ENCODE results near the gene ZNF823.
A peak's percentile ranks its signal among the peaks of the same experiment; 100 is the strongest.

ZNF823 gene

DNA sequence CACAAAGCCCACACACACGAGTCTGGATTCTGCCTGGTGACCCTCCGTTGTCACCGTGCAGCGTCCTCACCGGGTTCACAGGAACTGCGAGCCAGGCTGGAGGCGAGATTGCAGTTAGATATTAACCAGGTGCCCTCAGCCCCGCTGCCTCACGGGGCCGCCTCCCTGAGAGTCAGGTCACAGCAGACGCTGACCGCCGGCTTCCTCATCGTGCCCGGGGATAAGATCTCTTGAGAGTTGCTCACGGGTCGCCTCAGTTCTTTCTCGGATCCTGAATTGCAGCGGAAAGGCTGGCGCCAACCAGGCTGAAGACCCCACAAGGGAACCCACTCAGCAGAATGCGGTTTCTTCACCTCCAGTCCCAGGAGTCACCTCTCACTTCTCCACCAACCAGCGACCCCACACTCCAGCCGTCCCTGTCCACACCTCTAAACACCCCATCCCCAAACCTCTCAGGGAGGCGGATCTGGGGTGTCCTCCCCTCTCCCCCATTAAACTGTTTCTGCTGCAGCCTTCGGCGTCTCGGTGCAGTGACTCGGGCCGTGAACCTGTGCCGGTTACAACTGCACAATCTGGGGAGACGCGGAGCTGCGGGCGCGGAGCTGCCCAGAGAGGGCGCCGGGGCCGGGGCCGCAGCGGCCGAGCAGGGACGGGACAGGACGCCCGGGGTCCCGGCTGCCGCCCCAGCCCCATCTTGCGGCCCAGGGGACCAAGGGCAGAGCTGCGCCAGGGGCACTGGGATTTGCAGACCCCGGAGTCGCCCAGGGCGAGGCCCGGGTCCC lies 591 bp downstream of the ZNF823 start:
- DNase-seq (ENCODE audit: low read depth in 3 of 3), result peak in 1 of 3 experiments; percentile 9

DNA sequence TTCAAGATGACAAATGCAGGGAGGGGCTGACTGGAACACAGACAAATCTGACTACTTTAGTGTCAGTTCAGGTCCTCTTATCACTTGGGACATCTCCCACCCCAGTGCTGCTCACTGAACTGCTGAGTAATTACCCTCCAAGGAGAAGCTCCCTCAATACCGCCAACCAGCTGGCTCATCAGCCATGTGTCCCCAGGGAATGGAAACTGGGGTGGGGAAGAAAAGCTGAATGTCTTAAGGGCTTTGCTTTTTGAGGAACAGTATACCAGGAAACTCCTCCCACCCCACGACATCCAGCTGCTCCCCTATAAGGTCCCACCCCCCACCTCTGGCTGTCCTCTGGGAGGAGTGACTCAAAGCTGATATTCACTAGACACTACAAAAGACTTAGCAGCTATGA lies 2.0 kb downstream of the ZNF823 start:
- DNase-seq (ENCODE audit: low read depth in 3 of 3), result no peak

DNA sequence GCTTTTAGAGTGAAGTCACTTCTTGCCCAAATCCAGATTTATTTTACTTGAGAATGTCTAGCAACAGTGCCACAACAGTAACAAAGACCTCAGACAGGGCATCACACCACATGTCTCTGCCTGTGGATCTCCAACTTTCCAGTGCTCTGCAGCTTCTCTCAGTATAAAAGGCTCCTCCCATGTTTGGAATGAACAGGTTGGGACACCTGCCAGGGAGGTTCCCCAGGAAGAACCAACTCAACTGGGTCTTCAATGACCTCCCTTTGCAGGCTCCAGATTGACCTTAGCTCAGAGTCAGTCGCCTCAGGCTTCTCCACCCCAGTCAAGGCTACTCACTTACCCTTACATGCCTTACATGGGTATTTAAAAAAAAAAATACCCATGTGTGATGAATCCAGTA lies 3.4 kb downstream of the ZNF823 start:
- no peak for DNase-seq (ENCODE audit: low read depth in 3 of 3)

- no peak for DNase-seq (ENCODE audit: low read depth in 3 of 3)
These were observed 9.2 kb downstream of the ZNF823 start for GRCh38 chr19:11729586-11729985.

DNA sequence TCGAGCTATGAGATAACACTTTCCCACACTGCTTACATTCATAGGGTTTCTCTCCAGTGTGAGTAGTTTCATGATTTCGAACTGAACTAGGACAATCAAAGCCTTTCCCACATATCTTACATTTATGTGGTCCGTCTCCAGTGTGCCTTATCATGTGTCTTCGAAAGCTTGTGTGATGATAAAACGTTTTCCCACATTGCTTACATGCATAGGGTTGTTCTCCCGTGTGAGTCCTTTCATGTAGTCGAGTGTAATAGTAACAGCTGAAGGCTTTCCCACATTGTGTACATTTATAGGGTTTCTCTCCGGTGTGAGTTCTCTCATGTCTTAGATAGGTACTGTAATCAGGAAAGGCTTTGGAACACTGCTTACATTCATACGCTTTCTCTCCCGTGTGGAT lies 16.3 kb downstream of the ZNF823 start:
- no peak for DNase-seq (ENCODE audit: low read depth in 3 of 3)

DNA sequence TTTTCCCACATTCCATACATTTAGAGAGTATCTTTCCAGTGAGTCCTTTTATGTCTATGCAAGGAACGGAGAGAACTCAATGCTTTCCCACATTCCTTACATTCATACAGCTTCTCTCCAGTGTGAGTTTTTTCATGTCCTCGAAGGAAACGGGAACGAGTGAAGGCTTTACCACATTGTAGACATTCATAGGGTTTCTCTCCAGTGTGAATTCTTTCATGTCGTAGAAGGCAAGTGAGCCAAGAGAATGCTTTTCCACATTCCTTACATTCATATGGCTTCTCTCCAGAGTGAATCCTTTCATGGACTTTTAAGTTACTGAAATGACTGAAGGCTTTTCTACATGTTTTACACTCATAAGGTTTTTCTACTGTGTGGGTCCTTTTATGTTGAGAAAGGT lies 17.1 kb downstream of the ZNF823 start:
- DNase-seq (ENCODE audit: low read depth in 3 of 3), result no peak

DNA sequence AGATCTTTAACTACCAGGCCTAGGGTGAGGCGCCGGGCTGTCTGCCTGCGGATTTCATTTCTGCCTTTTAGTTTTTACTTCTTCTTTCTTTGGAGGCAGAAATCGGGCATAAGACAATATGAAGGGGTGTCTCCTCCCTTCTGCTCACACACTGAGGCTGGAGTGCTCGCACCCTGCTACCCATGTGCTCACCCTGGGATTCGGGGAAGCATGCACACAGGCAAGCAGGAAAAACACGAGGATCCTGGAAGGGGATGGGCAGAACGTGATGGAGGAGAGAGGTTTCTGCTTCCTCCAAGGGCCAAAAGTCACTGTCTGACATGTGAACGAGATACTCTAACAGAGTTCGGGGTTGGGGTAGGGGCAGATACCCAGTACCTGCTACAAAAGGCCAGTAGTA lies 28.4 kb downstream of the ZNF823 start:
- no peak for DNase-seq (ENCODE audit: low read depth in 3 of 3)

GRCh38 chr19:11708457-11708856 lies 30.3 kb downstream of the ZNF823 start:
- no peak for DNase-seq (ENCODE audit: low read depth in 3 of 3)

DNA sequence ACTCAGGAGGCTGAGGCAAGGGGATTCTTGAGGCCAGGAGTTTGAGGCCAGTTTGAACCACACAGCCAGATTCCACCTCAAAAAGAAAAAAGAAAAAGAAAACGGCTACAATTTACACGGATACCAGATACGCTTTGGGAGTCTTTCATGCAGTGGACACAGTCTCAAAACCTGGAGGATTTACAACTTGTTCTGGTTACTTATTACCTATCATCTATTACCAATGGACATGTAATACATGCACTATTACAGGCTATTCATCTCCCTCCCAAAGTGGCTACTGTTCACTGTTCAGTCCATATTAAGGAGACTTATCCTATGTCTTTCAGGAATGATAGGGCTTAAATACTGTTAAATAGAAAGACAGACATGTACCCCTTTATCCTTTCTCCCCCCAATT lies 33.3 kb downstream of the ZNF823 start:
- no peak for DNase-seq (ENCODE audit: low read depth in 3 of 3)

GRCh38 chr19:11704626-11705025 lies 34.1 kb downstream of the ZNF823 start:
- DNase-seq (ENCODE audit: low read depth in 3 of 3), result no peak

DNA sequence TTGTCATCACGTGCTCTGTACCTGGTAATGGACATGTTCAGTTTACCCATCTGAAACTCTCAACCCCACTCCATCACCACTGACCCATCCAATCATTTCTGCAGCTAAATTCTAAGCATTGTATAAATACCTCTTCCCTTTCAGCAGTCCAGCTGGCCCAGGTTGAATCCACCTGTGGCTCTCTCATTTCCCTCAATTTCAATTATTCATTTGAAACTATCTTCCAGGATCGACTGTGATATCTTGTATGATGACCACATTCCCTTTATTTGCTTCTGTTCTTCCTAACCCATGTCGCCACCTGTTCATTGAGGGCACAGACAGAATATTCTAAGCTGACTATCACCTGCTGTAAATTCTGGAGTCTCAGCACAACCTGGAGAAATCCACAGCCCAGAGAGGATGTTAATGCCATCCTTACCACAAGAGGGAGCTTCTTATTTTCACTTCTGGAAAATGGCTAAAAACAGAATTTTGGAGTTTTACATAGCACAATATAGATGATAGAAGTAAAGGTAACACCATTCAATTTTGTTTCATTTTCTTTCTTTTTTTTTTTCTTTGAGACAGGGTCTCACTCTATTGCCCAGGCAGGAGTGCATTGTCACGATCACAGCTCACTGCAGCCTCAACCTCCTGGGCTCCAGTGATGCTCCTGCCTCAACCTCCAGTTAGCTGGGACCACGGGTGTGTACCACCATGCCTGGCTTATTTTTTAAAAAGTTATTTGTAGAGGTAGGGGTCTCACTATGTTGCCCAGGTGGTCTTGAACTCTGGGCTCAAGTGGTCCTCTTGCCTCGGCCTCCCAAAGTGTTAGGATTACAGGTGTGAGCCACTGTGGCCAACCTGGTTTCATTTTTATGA lies 38.6 kb downstream of the ZNF823 start:
- no peak for DNase-seq (ENCODE audit: low read depth in 3 of 3)

GRCh38 chr19:11698231-11698630 lies 40.5 kb downstream of the ZNF823 start:
- DNase-seq (ENCODE audit: low read depth in 3 of 3), result no peak

- no peak for DNase-seq (ENCODE audit: low read depth in 3 of 3)
These were observed 41.4 kb downstream of the ZNF823 start for GRCh38 chr19:11697284-11697855.

DNA sequence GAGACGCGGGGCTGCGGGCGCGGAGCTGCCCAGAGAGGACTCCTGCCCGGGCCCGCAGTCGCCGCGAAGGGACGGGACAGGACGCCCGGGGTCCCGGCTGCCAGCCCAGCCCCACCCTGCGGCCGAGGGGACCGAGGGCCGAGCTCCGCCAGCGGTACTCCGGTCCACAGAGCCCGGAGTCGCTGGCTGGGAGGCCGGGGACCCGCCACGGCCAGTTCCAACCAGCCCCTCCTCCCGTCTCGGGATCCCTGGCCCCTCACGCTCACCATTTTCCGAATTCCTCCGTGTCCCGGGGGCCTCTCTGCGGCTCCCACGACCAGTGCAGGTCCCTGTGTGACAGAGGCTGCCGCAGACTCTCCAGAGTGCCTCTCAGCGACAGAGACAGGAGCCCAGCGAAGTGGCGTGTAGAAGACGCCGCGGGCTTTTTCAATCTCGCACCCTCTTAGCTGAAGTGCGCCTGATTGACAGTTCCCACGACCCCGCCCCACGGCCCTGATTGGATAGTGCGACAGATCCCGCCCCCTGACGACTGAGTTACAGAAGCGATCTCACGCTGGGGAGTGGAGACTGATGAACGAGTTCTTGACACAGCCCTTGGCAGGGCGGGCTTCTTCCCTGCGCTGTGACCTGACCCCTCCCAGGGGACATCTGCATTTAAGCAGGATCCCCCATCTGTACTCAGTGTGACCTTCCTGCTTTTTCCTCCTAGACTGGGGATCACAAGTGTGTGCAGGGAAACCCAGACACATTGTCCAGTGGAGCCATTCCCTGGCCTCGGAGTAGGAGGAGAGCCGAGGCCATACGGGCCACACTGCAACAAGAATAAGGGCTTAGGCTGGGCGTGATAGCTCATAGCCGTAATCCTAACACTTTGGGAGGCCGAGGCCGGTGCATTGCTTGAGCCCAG lies 44.0 kb downstream of the ZNF823 start:
- peak; percentile 58 to 80 (median 74) for DNase-seq (ENCODE audit: low read depth in 3 of 3)

- DNase-seq (ENCODE audit: low read depth in 3 of 3), result no peak
These were observed 44.9 kb downstream of the ZNF823 start for GRCh38 chr19:11693505-11694499.

DNA sequence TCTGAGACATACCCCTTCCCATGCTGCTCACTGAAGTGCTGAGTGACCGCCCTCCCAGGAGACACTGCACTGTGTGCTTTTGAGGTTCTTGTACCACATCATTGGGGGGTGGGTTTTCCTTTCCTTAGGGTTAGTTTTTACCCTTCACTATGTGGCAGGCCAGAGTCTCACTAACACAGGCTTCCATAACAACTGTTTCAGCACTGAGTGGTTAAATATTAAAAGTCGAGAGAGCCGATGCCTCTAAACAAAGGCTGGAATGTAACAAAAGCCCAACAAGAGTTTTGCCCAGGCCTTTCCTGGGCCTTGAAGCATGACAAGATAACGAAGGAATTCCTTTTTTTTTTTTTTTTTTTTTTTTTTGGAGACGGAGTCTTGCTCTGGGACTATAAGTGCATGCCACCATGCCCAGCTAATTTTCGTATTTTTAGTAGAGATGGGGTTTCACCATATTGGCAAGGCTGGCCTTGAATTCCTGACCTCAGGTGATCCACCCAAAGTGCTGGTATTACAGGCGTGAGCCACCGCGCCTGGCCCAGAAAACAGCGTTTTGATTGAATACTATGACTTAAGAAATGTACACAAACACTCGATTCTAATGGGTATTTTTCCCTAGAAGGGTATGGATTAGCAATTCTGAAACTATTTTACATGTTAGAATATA lies 46.5 kb downstream of the ZNF823 start:
- DNase-seq (ENCODE audit: low read depth in 3 of 3), result no peak

DNA sequence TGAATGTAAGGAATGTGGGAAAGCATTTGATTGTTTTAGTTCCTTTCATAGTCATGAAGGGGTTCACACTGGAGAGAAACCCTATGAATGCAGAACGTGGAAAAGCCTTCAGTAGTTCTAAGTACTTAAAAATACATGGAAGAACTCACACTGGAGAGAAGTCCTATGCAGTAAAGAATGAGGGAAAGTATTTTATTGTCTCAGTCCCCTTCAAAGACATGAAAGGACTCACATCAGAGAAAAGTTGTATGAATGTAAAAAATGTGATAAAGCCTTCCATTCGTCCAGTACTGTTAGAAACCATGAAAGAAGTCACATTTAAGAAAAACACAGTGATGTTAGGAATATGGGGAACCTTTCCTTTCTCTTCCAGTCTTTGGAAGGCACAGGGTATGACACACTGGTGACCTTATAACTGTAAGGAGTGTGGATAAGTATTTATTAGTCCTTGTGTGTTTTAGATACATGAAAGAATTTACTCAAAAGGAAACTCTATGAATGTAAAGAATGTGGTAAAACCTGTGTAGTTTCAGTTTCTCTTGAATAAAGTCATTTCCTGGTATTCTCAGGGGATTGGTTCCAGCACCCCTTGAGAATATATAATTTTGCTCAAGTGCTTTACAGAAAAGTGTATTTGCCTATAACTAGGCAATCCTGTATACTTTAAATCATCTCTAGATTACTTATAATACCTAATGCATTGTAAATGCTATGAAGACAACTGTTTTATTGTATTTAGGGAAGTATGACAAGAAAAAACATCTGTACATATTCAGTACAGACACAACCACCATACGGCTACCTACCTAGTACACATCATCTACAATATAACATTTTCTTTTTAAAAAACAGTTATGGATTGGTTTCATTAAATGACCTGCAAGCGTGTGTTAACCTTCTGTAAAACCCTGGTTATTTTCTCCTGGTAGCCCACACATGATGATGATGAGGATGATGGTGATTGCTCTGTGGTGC lies 52.8 kb downstream of the ZNF823 start:
- no peak for DNase-seq (ENCODE audit: low read depth in 3 of 3)

GRCh38 chr19:11684987-11685675 lies 53.6 kb downstream of the ZNF823 start:
- no peak for DNase-seq (ENCODE audit: low read depth in 3 of 3)

Data from stimulated activated CD4-positive, alpha-beta T cell treated with anti-CD3 and anti-CD28 coated beads, TNF-alpha, amount 100 ng/mL, for 4 hours (primary cell).